H1 (cell line): ENCODE results near the gene CCDC197. TPM values are rescaled to one million over a fixed set of nuclear protein-coding genes. Genes with fewer than 3 reads are reported as not detected.

ENCODE experiments used
- CBX5 ChIP-seq: fragments of 300-800, 300-1000 bp; sonication (generic); IDR thresholded peaks from 2 replicates; pipeline ENCODE4 v1.7.1; 2016; ENCODE audit warnings: antibody characterized with exemption, low read length, low read depth
- CTBP2 ChIP-seq: IDR thresholded peaks from 2 replicates; pipeline ENCODE4 v1.7.0; 2011; ENCODE audit warnings: borderline replicate concordance, mild to moderate bottlenecking, moderate library complexity, mixed read lengths, low read length; ENCODE audit not compliant: insufficient read depth, insufficient read length
- RAD21 ChIP-seq, 2 experiments: IDR thresholded peaks in 1 of 2; conservative IDR thresholded peaks in 1 of 2; 2 replicates each; pipeline ENCODE4 v1.6.1; 2011; ENCODE audit warnings: low read depth in 2 of 2, low read length in 2 of 2, improper control_type of control experiment in 1 of 2, inconsistent platforms in 1 of 2, mild to moderate bottlenecking in 1 of 2, moderate library complexity in 1 of 2
- SIX5 ChIP-seq: IDR thresholded peaks from 2 replicates; pipeline ENCODE4 v1.6.1; 2011; ENCODE audit warnings: mild to moderate bottlenecking, low read depth, low read length
- SUZ12 ChIP-seq: fragments of 200-600 bp; sonication (generic); IDR thresholded peaks from 2 replicates; pipeline ENCODE4 v1.6.1; 2012; ENCODE audit warnings: mild to moderate bottlenecking, inconsistent platforms, low read length, moderate library complexity, mixed read lengths
- TBP ChIP-seq: IDR thresholded peaks from 2 replicates; pipeline ENCODE4 v1.6.1; 2011; ENCODE audit warnings: low read depth, low read length, improper control_type of control experiment
- polyA plus RNA-seq, 7 experiments: library from polyadenylated mRNA; depleted of rRNA in 3 of 7; stranded (reverse) in 5 of 7; unstranded in 2 of 7; fragments of >200 nt in 5 of 7; fragments of 200-250 nt in 2 of 7; gene quantifications; 1 replicate in 5 of 7; 2 replicates in 1 of 7; 4 replicates in 1 of 7; pipeline versions ENCODE4 v1.2.1 to v1.2.3, GENCODE V29; 2011 to 2013; ENCODE audit warnings: missing spikeins in 2 of 7, mixed read lengths in 2 of 7
- total RNA-seq: library from RNA; stranded (reverse); fragmentation: NEBNext Ultra II Directional; extraction: Animal tissue kit (Norgen Biotek cat#: 25700); gene quantifications from 2 replicates; pipeline ENCODE4 v1.2.1, GENCODE V29; 2021
- TF ChIP-seq, protein P1 (sequence below): IDR thresholded peaks from 2 replicates; pipeline ENCODE4 v1.6.1; 2011; ENCODE audit warnings: low read length, improper control_type of control experiment

Gene CCDC197
- total and polyA plus RNA-seq, 2 of the 8 experiments (the other 6 are each of a cell fraction or from before 2014, with no cell fraction given): not detected

DNA sequence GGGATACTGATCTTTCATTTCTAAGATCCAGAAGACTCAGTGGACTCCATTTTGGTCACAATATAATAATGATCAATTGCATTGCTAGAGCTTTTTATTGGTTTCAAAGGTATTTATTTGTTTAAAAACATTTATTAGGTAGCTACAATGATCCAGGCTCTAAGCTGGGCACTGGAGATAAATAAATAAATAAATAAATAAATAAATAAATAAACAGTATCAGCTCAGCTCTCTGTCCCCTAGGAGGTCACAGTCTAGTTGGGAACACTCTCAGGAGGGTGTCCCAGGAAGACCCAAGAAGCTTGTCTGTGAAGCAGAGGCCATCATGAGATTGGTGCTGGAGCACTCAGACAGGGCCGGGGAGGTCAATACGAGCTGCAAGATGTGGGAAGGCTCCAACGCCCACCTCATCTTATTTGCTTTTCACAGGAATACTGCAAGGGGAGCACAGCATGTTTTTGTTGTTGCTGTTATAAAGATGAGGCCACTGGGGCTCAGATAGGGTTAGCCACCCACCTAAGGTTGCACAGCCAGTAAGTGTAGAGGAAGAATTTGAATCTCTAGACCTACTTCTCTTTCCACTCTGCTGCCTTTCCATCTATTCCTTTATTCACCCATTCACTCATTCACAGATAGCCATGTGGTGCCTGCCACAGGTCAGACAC is 36.2 kb upstream of the CCDC197 start (continued):
- TF ChIP-seq SUZ12 (no peak), CTBP2 (no peak), SIX5 (no peak), TBP (no peak), RAD21 (IDR thresholded peaks at IDR 0.05 in 1 of 2, conservative IDR thresholded peaks at IDR 0.05 in 1 of 2; ENCODE audit: low read depth in 2 of 2, low read length in 2 of 2) (no peak), CBX5 (no peak)
- TF ChIP-seq, protein P1, sequence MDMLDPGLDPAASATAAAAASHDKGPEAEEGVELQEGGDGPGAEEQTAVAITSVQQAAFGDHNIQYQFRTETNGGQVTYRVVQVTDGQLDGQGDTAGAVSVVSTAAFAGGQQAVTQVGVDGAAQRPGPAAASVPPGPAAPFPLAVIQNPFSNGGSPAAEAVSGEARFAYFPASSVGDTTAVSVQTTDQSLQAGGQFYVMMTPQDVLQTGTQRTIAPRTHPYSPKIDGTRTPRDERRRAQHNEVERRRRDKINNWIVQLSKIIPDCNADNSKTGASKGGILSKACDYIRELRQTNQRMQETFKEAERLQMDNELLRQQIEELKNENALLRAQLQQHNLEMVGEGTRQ: no peak
